Stimulated activated CD8-positive, alpha-beta memory T cell treated with anti-CD3 and anti-CD28 coated beads, Interleukin-4, amount 100 ng/mL, for 4 hours (primary cell): ENCODE data around the gene ITGB7.
"Not testable (repeated sequence)": the region's sequence is repeated elsewhere in the genome, so short reads cannot be mapped to it uniquely, and the experiment has no call there.

Experiments
- DNase-seq, 2 donors: peaks; one replicate each; pipeline ENCODE4 v3.0.0-alpha.2; 2020; ENCODE audit warnings: low read depth in 2 of 2, low spot score in 1 of 2

Gene ITGB7

DNA sequence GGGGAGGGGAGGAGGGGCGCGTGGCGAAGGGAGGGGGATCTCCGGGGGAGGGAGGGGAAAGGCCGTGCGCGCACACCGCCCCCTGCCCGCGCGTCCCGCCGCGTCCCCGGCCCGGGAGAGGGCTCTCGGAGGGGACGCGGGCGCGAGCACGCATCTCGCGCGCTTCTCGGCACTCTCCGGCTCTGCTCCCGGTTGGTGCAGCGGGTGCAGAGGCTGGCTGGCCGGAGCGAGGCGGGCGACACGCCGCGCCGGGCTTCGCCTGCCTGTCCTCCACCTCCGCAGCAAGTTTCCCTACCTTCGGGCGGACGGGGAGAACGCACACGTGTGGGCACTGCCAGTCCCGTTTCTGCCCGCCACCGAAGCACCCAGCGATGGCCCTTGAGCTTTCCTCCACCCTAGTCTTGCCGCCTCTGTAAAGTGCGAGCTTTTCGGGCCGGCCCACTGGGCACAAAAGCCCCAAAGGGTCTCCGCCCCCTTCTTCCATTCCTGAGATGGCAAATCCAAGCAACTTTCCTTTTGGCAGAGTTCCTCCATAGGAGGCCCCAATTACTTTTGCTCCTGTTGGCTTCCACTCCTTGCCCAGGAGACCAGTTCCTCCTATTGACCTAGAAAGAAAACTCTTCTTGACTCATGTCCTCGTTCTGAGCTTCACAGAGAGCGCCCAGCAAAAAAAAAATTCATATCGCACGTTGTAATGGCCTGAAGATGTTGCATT is 26.0 kb downstream of the ITGB7 start:
- peak; percentile 33 to 61 for DNase-seq

DNA sequence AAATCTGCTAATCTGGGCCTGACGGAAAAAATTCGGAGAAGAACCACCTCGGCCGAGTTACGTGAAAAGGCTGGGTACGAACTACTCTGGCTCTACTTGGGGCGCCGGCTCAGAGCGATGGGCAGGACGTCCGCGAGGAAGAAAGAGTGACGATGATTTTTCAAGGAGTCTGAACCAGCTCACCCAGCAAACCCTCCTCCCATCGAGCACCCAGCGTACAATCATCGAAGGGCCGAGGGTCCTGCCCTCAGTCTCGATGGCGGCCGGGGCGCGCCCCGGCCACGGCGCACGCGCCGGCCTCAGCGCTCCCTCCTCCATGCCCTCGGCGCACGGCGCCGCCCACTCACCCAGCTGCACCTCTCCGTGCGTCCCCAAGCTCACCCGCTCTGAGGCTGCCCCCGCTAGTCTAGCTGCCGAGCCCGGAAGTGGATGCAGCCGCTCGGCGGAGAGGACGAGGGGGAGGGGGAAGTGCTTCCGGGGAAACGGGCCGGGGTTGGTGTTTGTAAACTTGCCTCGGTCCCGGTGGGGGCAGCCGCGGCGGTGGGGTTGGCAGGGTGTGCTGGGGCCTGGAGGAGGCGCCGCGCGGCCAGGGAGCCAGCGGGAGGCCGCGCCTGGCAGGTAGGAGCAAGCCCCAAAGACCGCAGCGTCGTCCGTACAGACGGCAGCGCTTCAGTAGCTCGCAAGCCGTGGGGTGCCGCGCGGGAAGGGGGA is 26.7 kb downstream of the ITGB7 start, which contains the start of the genes CSAD and ZNF740:
TSS of gene CSAD (minus strand) at position 706 of the 711 bp plus-strand sequence. CDS start 7,455 bp downstream, outside the sequence.
TSS of gene ZNF740 (plus strand) at position 503 of the 711 bp plus-strand sequence. CDS start 1,262 bp downstream, outside the sequence.
- DNase-seq: peak; percentile 91 to 96

DNA sequence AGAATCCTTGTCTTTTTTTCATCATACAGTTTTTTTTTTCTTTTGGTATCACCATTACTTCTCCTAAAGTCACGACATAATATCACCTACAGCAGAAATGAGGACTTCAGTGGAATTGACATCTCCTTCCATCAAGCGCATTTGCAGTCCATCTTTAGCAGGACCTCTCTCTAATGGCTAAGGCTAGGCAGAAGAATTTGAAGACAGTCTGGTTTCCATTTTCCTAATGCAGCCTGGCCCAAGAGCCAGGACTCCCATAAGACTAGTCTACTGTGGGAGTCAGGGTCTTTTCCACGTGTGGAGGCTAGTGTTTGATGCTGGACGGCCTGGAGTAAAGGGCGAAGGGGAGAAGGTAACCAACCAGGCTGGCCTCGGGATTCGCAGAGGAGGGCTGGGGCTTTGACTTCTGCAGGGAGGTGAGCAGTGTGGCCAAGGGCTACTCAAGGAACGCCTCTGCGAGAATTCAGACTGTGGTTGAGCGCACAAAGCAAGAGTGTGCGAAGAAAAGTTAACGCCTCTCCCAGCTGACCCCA is 27.3 kb downstream of the ITGB7 start:
- no peak for DNase-seq

DNA sequence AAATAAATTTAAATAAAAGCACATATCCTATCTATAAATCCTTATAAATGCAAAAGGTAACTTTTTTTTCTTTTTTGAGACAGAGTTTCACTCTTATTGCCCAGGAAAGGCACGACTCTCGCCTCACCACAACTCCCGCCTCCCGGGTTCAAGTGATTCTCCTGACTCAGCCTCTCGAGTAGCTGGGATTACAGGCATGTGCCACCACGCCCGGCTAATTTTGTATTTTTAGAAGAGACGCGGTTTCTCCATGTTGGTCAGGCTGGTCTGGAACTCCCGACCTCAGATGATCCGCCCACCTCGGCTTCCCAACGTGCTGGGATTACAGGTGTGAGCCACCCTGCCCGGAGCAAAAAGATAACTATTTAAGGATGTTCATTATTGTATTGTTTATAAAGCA is 28.2 kb downstream of the ITGB7 start:
- DNase-seq: not testable (repeated sequence)

DNA sequence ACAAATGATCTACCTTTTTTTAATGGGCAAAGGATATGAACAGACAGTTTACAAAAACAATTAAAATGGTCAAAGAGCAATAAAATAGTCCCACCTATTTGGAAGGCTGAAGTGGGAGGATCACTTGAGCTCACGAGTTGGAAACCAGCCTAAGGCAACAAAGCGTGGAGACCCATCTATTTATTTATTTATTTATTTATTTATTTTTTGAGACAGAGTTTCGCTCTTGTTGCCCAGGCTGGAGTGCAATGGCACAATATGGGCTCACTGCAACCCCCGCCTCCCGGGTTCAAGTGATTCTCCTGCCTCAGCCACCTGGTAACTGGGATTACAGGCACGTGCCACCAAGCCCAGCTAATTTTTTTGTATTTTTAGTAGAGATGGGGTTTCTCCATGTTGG is 29.6 kb downstream of the ITGB7 start:
- DNase-seq: not testable (repeated sequence)

DNA sequence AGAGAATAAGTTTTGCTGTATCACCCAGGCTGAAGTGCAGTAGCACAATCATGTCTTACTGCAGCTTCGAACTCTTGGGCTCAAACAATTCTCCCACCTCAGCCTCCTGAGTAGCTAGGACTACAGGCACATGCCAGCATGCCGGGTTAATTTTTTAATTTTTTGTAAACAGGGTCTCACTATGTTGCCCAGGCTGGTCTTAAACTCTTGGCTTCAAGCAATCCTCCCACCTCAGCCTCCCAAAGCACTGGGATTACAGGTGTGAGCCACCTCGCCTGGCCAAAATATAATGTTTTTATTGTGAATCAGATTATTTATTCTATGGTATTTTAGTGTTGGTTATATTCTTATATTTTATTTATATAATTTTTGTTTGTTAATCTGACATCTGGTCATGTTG is 30.3 kb downstream of the ITGB7 start:
- DNase-seq: no peak

DNA sequence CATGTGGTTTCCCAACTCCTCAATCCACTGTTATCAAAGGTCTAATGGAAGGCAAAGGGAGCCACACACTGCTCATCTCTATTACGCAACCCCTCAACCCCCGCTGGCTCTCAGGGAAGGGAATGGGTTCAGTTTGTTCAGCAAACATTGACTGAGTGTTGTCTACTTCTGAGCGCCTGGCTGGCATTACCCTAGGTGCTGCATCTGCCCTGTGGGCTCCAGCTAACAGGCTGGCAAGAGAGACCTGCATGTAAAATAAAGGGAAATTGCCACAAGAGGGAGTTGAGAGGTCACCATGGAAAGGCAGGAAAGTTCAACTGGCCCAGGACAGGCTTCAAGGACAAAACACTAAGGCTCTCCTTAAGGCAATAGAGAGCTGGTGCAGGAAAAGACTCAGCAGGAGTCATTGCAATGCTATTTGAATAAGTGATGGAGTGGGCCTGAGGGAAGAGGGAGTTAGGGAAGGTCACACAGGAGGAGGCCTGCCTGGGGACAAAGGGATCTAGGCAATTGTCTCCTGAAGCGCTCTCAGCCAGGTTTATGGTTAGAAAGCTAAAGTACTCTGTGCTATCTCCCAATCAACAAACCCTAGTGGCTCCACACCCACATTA is 32.1 kb downstream of the ITGB7 start:
- DNase-seq: no peak

DNA sequence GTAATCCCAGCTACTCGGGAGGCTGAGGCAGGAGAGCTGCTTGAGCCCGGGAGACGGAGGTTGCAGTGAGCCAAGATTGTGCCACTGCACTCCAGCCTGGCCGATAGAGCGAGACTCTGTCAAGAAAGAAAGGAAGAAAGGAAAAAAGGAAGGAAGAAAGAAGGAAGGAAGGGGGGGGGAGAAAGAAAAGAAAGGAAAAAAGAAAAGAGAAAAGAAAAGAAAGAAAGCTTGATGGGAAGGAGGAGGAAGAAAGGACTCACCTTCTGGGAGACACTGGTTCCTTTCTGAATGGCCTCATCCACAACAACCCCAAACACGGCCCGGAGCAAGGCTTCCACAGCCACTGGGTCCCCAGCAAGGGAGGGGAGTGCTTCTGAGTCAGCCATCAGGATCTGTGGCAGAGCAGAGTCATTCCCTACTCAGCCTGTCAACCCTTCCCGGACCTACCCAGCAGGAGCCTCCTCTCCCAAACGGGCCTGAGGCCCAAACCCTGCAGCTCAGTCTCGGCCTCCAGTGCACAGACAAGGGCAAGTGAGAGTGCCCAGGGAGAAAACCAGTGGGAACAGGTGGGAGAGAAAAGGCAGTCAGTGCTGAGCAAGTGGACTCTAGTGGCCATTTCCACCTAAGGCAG is 33.9 kb downstream of the ITGB7 start:
- DNase-seq: no peak

DNA sequence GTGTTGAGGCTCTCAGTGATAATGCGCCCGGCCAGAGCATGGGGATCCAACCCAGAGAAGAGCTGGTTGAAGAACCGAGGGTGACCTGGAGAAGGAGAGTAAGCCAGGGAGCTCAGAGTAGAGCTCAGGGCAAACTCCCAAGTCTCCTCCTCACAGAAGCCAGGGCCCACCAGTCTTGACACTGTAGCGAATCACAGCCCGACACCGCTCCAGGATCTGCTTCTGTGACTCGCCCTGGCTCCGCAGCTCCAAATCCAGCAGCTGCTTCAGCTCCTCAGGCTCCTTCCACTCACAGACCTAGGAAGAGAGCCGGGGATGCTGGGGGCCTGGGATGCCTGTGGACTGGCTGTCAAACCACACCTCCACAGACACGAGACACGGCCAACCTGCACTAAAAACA is 34.7 kb downstream of the ITGB7 start:
- DNase-seq: no peak

DNA sequence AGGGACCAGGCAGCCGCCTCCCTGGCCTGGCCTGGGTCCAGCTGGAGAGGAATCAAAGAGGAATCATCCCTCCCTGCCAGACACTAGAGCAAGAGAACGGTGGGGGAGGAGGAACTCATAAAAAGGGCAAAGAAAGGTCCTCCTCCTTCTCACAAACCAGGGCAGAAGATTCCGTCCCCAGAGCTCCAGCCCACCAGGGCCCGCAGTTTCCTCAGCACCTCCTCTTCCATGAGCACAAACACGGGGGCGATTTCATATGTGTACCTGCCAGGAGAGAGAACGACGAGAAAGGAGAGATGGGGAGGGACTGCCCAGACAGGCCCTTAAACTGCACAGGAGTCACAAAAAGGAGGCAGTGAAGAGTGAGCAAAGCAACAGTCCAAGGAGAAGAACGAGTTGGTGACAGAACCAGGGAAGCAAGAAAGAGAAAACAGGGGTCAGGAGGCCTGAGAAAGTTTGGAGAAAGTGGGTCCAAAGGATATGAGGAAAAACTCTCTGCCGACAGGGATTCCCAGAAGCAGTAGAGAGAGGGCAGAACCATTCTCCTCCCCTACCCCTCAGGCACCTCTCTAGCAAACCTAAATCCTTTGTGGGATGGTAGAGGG is 35.2 kb downstream of the ITGB7 start:
- DNase-seq: no peak

DNA sequence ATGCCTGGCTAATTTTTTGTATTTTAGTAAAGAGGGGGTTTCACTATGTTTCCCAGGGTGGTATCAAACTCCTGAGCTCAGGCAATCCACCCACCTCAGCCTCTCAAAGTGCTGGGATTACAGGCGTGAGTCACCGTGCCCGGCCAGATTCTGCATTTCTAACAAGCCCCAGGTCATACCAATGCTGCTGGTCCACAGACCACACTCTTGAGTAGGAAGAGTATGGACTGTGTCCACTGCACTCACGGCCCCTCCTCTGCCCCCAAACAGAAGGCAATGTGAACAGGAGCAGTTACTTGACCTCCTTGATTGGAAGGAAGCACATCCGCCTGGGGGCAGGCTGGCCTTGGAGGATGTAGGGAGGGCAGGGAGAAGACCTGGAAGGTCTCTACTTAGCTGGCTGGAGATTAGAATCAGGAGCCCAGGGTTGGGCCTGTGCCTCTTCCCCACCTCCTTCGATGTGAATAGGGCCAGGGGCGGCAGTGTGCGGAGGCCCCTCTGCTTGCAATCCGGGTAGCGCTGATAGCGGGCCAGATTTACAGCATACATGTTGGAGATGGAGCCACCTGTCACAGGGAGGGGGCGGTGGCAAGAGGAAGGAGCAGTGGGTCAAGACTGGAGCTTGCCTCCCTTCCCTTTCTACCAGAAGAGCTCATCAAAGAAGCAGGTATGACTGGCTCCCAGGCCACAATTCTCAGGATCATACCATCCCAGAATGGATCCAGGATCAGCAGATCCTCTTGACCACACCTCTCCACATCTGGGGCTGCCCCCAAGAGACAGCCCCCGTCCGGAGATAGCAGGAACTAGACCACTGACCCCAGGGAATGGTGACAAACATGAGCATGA is 36.0 kb downstream of the ITGB7 start:
- no peak for DNase-seq

DNA sequence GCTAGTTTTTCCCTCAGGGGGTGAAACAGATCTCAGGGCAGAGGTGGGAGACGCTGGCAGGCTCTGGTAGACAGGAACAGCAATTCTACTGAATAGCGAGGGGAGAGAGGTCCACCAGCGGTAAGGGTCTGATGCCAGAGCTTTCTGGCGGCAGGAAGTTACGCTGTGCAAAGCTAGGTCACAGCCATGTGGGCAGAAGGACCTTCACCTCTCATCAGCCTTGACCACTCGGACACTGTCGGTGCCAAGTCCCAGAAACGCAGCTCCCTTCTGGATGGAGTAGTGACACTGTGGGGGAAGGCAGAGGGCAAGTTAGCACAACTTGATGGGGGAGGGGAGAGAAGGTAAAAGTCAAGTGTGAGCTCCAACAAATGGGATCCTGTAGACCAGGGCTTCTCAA is 36.8 kb downstream of the ITGB7 start:
- DNase-seq: no peak

DNA sequence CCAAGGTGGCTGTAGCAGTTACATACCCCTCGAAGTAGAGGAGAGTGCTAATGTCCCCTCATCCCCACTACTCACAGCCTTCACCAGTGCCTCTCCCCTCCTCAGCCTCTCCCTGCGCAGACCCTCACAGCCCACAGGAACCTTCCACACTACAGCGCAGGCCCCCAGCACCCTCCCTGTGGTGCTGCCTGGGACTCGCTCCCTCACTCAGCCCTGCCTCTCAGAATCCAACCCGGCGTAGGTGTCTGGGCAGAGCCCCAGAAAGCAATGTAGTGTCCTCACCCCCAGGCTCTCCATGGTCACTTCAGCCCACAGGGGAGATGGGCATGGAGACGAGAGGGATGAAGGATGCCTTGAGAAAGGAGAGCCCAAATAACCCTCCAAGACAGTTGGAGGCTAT is 37.4 kb downstream of the ITGB7 start:
- DNase-seq: no peak

DNA sequence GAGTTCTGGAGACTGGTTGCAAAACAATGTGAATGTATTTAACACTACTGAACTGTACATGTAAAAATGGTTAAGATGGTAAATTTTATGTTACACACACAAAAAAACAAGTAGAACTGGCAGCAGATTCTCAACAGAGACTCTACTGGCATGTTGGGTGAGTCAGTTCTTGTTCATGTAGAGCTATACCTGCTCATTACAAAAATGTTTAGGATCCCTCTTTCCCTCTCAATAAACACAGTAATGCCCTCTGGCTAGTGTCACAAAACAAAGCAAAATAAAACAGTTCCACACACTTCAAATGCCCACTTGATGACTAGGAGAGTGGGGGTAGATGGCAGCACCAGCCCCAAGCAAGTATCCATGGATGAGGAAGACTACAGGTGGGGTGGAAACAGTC is 40.2 kb downstream of the ITGB7 start:
- DNase-seq: no peak

DNA sequence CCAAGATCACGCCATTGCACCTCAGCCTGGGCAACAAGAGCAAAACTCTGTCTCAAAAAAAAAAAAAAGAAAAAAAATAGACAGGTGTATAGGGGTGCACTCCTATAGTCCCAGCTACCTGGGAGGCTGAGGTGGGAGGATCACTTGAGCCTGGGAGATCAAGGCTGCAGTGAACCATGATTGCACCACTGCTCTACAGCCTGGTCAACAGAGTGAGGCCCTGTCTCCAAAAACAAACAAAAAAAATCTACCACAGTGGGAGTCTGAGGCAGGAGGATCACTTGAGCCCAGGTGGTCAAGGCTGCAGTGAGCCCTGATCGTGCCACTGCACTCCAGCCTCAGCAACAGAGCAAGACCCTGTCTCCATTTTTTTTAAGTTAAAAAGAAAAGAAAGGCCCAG is 44.0 kb downstream of the ITGB7 start:
- not testable (repeated sequence) for DNase-seq

DNA sequence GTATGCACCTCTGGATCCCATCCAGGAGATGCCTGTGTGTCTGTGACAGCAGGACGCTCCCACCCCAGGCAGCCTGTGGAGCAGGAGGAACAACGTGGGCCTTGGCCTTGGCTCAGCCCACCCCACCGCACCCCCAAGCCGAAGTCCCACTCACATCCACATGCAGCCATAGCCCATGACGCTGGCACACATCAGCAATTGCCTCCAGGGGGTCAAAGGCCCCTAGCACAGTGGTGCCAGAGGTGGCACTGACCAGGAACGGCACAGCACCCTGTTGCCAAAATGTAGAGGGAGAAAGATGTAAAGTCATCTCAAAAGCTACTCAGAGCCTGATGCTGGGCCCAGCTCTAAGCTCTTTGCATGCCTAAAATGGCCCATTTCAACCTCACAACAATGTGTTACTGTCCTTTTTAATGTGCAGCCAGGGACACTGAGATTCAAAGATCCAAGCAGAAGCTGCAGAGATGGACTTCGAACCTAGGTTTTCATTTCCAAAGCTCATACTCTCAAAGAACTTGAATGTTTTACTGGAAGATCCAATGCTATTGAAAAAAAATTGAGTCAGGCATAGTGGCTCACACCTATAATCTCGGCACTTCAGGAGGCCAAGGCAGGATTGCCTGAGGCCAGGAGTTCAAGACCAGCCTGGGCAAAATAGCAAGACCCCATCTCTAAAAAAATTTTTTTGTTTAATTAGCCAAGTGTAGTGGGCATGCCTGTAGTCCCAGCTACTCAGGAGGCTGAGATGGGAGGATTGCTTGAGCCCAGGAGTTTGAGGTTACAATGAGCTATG is 45.7 kb downstream of the ITGB7 start:
- no peak for DNase-seq

DNA sequence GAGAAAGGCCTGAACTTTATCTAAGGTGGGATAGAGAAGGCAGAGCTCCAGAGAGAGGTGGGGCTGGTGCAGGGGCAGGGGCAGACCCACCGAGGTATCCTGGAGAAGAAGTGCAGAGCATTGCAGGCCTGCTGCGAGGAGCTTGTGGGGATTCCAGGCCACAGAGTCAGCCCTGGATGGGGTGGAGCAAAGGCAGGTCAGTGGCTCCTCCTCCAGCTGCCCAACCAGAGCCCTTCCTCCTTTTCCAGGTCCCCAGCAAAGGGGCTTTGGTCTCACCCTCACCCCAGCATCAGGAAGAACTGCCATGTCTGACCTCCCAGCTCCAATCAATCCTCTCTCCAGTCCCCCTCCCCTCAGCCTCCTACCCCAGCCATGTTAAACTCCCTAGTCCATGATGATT is 46.4 kb downstream of the ITGB7 start:
- DNase-seq: no peak

DNA sequence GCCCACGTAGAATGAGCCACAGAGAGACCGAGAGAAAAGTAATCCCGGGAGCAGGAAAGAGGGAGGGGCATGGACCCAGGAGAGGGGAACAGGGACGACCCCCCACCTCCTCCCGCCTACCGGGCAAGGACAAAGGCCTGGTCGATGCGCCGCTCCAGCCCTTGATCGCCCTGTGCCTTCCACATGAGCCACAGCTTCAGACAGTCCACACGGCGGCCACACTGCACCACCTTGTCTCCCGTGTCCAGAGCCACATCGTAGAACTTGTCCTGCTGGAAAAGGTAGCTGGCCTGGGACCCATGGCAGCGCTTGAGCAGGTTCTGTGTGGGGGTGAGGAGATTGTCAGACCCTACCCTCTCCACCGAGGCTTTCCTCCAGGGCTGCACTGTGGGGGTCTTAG is 47.1 kb downstream of the ITGB7 start:
- DNase-seq: no peak

DNA sequence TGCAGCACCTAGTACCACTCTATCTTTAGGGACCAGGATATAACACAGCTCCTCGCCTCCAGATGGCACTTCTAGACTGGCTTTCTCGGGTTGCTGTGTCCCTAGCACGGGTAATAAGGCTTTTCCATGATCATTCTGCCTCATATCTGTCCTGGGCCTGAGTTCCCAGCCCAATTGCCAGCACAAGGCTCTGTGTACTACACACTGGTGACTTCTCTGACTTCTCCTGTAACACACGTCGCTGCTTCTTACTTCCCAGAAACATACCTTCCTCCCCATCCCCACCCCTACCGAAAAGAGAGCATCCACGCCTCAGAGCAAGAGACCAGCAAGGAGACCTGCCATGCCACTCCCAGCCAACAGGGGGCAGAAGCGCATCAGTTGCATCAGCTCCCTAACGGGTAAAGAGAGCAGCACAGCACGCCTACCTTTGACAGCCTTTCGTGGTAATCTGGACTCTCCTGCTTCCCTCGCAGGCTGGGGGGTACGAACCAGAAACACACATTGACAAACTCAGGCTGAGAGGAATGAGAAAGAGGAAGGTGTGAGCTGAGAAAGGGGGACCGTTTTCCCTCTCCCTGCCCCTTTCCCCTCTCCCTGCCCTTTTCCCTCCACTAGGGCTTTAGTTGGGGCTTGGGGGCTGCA is 47.7 kb downstream of the ITGB7 start:
- peak; percentile 75 to 87 for DNase-seq
